HG02981 (cell line): ENCODE results near the gene CNKSR3.
A peak's percentile ranks its signal among the peaks of the same experiment; 100 is the strongest.

Experiments
- ATAC-seq: cut with Tn5 transposase; IDR thresholded peaks from one replicate; pipeline ENCODE4 v1.9.1; 2021; ENCODE audit warnings: mild to moderate bottlenecking, moderate library complexity; ENCODE audit not compliant: unreplicated experiment

Gene CNKSR3

GRCh38 chr6:154390034-154390433 lies 120.5 kb downstream of the CNKSR3 start:
- no peak for ATAC-seq

DNA sequence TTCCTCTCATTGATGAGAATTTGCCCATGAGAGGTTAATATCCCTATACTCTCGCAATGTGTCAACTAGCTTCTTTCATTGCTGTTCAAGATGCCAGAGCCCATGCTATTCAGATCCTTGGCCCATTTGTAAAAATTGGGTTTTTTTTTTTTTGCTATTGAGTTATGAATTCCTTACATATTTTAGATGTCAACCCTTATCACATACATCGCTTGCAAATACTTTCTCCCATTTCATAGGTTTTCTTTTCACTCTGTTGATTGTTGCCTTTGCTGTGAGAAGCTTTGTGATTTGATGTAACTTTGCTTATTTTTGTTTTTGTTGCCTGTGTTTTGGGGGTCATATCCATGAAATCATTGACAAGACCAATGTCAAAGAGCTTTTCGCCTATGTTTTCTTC lies 121.7 kb downstream of the CNKSR3 start:
- ATAC-seq, result no peak

DNA sequence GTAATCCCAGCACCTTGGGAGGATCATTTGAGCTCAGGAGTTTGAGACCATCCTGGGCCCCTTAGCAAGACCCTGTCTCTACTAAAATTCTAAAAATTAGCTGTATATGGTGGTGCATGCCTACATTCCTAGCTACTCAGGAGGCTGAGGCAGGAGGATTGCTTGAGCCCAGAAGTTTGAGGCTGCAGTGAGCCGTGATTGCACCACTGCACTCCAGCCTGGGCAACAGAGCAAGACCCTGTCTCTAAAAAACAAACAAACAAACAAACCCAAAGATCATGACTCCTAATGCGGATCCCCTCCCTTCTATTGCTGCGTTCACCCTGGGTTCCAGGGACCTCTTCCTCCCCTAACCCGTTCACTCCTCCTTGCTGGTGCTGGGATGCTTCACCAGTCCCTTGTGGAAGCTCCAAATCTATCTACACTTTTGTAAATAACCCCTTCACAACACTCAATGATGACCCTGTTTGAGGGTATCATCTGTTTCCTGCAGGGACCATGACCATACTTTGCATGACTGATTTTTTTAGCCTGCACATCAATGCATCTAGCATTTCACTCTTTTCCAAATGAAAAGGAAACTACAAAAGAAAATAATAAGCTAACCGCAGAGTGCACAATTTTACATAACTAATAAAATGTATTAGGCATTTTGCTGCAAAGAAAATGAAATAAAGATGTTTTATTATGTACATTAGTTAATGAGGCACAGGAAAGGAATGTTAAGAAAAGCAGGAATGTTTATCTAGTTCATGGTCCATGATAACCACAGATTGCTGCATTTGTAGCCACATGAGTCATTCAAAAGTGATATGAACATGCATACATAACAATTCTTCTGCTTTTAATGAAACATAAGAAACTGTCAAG lies 123.4 kb downstream of the CNKSR3 start:
- no peak for ATAC-seq

DNA sequence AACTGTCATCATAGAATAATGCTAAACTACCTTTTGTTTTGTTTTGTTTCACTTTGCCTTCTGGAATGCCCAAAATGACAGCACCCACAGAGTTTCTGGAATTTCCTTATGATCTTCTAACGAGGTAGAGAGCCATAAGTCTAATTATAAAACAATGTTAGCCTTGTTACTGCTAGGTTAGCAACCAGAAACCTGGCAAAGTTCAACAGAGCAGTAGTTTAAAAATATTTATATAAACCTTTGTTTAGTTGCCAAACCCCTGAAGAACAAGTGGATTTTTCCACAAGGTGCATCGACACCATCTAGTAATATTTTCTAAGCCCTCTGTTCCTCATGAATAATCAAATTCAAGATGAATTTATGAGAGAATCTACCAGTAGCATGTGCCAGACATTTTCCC lies 126.3 kb downstream of the CNKSR3 start:
- no peak for ATAC-seq

DNA sequence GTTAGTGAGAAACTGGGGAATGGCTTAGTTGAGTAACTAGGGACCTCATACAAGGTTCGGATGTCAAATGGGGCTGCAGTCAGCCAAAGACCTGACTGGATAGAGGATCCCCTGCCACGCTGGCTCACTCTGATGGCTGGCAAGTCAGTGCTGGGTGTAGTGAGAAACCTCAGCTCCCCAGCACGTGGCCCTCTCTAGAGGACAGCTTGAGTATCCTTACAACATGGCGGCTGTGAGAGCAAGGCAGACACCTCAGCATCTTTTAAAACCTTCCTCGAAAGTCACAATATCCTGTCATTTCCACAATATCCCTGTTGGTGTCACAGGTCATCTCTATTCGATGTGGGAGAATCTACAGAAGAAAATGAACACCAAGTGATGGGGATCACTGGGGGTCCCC lies 127.2 kb downstream of the CNKSR3 start:
- ATAC-seq, result no peak

- no peak for ATAC-seq
These were observed 127.7 kb downstream of the CNKSR3 start for GRCh38 chr6:154382740-154383139.

GRCh38 chr6:154381548-154381947 lies 128.9 kb downstream of the CNKSR3 start:
- no peak for ATAC-seq

- no peak for ATAC-seq
These were observed 129.7 kb downstream of the CNKSR3 start for GRCh38 chr6:154380741-154381140.

GRCh38 chr6:154379585-154379984 lies 130.9 kb downstream of the CNKSR3 start:
- ATAC-seq, result no peak

DNA sequence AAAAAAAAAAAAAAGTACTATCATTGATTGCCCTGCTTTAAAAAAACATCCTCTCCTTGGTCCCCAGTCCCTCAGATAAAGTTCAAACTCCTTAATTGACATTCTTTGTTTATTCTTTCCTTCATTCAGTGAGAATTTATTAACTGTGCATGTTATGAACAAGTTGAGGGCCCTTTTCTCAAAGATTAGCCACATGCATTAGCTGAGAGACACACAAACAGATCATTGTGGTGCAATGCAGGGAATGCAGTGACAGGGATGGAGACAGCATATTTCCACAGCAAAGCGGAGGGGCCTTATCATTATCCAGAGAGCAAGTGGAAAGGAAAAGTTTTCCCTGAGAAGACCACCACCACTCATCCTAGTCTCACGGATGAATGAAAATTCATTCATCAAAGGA lies 132.0 kb downstream of the CNKSR3 start:
- no peak for ATAC-seq

DNA sequence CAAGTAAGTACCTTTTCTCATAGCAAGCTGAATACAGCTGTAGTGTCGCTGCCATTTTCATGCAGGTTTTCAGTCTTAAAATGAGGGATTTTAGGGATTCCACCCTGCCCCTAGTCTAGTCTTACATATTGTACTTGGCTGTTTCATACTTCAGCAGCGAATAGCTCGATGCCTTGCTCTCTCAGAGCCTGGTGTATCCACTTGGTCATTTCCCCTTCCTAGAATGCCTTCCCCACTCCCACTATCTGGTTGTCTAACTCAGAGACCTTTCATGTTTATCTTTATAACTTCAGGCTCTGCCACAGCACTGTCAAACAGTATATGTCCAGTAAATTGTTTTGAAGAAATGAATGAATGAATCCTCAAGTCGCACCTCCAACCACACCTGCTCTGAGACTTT lies 132.8 kb downstream of the CNKSR3 start:
- no peak for ATAC-seq

- no peak for ATAC-seq
These were observed 136.5 kb downstream of the CNKSR3 start for GRCh38 chr6:154373971-154374370.

GRCh38 chr6:154371281-154371680 lies 139.2 kb downstream of the CNKSR3 start:
- ATAC-seq, result no peak

DNA sequence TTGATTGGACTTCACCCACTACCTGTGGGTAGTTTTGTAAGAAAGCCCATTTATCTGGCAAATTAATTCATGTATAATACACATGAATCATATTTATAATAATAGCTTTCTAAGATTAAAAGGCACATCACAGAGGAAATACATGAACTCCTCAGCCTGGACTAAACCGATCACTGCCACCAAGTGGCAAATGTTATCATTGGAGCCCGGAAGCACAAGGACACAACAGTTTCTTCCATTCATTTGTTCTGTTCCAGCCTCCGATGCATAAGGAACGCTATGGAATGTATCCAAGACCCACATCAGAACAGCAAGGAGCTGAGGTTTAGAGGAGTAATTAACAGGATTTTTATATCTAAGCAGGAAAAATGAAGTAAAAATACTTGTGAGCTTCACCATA lies 139.9 kb downstream of the CNKSR3 start:
- peak; percentile 75 for ATAC-seq

GRCh38 chr6:154367839-154368695 lies 142.4 kb downstream of the CNKSR3 start:
- ATAC-seq, result no peak

GRCh38 chr6:154367336-154367735 lies 143.1 kb downstream of the CNKSR3 start:
- ATAC-seq, result no peak

GRCh38 chr6:154363821-154364220 lies 146.7 kb downstream of the CNKSR3 start:
- ATAC-seq, result no peak

DNA sequence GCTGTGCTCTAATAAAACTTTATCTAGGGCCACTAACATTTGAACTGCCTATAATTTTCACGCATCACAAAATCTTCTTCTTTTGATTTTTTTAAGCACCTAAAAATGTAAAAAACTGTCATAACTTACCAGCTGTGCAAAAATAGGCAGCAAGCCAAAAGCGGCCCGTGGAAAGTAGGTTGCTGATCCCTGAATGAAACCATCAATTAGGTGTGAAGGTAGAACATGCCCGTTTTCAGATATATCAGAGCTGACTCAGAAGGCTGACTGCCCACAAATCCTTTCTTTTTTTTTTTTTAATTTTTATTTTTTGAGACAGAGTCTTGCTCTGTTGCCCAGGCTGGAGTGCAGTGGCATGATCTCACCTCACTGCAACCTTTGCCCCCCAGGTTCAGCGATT lies 149.0 kb downstream of the CNKSR3 start:
- ATAC-seq, result no peak

GRCh38 chr6:154360476-154360875 lies 150.0 kb downstream of the CNKSR3 start:
- ATAC-seq, result no peak

GRCh38 chr6:154359679-154360078 lies 150.8 kb downstream of the CNKSR3 start:
- ATAC-seq, result no peak

GRCh38 chr6:154359161-154359574 lies 151.3 kb downstream of the CNKSR3 start:
- ATAC-seq, result no peak

DNA sequence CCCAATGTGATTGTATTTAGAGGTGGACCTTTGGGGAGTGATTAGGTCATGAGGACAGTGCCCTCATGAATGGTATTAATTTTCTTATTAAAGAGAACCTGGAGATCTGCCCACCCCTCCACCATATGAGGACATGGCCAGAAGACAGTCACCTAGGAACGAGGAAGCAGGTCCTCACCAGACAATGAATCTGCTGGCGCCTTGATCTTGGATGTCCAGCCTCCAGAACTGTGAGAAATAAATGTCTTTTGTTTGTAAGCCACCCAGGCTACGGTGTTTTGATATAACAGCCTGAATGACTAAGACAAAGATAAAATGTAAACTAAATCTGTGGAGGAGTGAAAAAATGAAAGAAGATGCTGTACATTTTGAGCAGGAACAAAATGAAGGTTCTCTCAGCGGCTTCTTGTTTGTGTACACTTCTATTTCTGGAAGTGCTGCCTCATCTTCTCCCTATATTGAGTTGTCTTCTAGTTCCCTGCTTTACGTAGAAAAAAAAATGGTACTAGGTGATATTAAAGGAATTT lies 152.4 kb downstream of the CNKSR3 start:
- no peak for ATAC-seq
